WTC11 (cell line): Measurements from ENCODE around the gene CARD9. TPM values are rescaled to one million over a fixed set of nuclear protein-coding genes. Genes with fewer than 3 reads are reported as not detected.

Source experiments
- ATAC-seq: fragments of 200-7000 bp; cut with Tn5 transposase; 2 replicates; pipeline ENCODE4 v1.10.0; 2021; ENCODE audit warnings: mild to moderate bottlenecking, moderate library complexity
- CTCF ChIA-PET: fragments of 300-600 bp; sonication (Branson Sonifier 250); formaldehyde crosslinking; loops from one replicate; lab custom pipeline; 2021; ENCODE audit warnings: antibody characterized with exemption; lab: Charles Lee
- POLR2A ChIA-PET: fragments of 350-600 bp; sonication (Branson Sonifier 250); formaldehyde crosslinking; loops from one replicate; lab custom pipeline; 2021; ENCODE audit warnings: antibody characterized with exemption; lab: Charles Lee
- DNase-seq: peaks from one replicate; pipeline ENCODE4 v3.0.0; 2021; ENCODE audit warnings: low spot score
- H3K27ac Mint-ChIP-seq: 2 replicates; pipeline ENCODE4 v1.8.0; 2021; ENCODE audit warnings: mixed read lengths
- H3K27me3 Mint-ChIP-seq: 2 replicates; pipeline ENCODE4 v1.8.0; 2021; ENCODE audit warnings: low read depth, mild to moderate bottlenecking, moderate library complexity, mixed read lengths
- H3K36me3 Mint-ChIP-seq: 2 replicates; pipeline ENCODE4 v1.8.0; 2021; ENCODE audit warnings: mixed read lengths
- H3K4me1 Mint-ChIP-seq: 2 replicates; pipeline ENCODE4 v1.8.0; 2022; ENCODE audit warnings: mixed read lengths
- H3K4me3 Mint-ChIP-seq: 2 replicates; pipeline ENCODE4 v1.8.0; 2021; ENCODE audit warnings: mild to moderate bottlenecking, moderate library complexity, mixed read lengths
- H3K9me3 Mint-ChIP-seq: 2 replicates; pipeline ENCODE4 v1.8.0; 2021; ENCODE audit warnings: mixed read lengths
- ATF3 ChIP-seq: sonication (generic); formaldehyde crosslinking; conservative IDR thresholded peaks from 2 replicates; pipeline ENCODE4 v1.8.1; 2022; ENCODE audit warnings: mild to moderate bottlenecking, missing genetic modification reagents
- ESRRA ChIP-seq: sonication (generic); formaldehyde crosslinking; IDR thresholded peaks from 2 replicates; pipeline ENCODE4 v1.8.1; 2022; ENCODE audit warnings: mild to moderate bottlenecking, missing genetic modification reagents, borderline replicate concordance
- GRHL2 ChIP-seq: fragments of 250-450 bp; sonication (Bioruptor Pico); IDR thresholded peaks from 2 replicates; pipeline ENCODE4 v1.8.0; 2022; ENCODE audit warnings: mild to moderate bottlenecking, moderate library complexity; ENCODE audit not compliant: insufficient replicate concordance, severe bottlenecking
- MAX ChIP-seq: sonication (generic); formaldehyde crosslinking; IDR thresholded peaks from 2 replicates; pipeline ENCODE4 v1.8.0; 2022; ENCODE audit warnings: mild to moderate bottlenecking, missing genetic modification reagents
- NFATC4 ChIP-seq: fragments of 250-450 bp; sonication (Bioruptor Pico); IDR thresholded peaks from 2 replicates; pipeline ENCODE4 v1.9.0; 2021; ENCODE audit warnings: mild to moderate bottlenecking
- NR2C2 ChIP-seq: sonication (generic); formaldehyde crosslinking; IDR thresholded peaks from 2 replicates; pipeline ENCODE4 v1.8.0; 2022; ENCODE audit warnings: mild to moderate bottlenecking, missing genetic modification reagents
- NR3C1 ChIP-seq: sonication (generic); formaldehyde crosslinking; conservative IDR thresholded peaks from 2 replicates; pipeline ENCODE4 v1.8.1; 2023; ENCODE audit warnings: low read depth, mild to moderate bottlenecking, missing genetic modification reagents
- OVOL2 ChIP-seq: fragments of 250-450 bp; sonication (Bioruptor Pico); IDR thresholded peaks from 2 replicates; pipeline ENCODE4 v1.9.0; 2021; ENCODE audit warnings: mild to moderate bottlenecking, borderline replicate concordance
- TCF7 ChIP-seq: sonication (generic); formaldehyde crosslinking; IDR thresholded peaks from 2 replicates; pipeline ENCODE4 v1.8.0; 2022; ENCODE audit warnings: mild to moderate bottlenecking, low read depth, missing genetic modification reagents, moderate library complexity
- TEAD1 ChIP-seq: sonication (generic); formaldehyde crosslinking; IDR thresholded peaks from 2 replicates; pipeline ENCODE4 v1.8.0; 2022; ENCODE audit warnings: mild to moderate bottlenecking, missing genetic modification reagents
- ZBTB43 ChIP-seq: sonication (generic); formaldehyde crosslinking; IDR thresholded peaks from 2 replicates; pipeline ENCODE4 v1.8.1; 2023; ENCODE audit warnings: mild to moderate bottlenecking, missing genetic modification reagents
- ZNF121 ChIP-seq: sonication (generic); formaldehyde crosslinking; IDR thresholded peaks from 2 replicates; pipeline ENCODE4 v1.8.0; 2023; ENCODE audit warnings: missing genetic modification reagents
- ZNF281 ChIP-seq: sonication (generic); formaldehyde crosslinking; IDR thresholded peaks from 2 replicates; pipeline ENCODE4 v1.8.0; 2023; ENCODE audit warnings: mild to moderate bottlenecking, missing genetic modification reagents
- total RNA-seq: library from RNA; stranded (reverse); gene quantifications from 3 replicates; pipeline ENCODE4 v1.2.3, GENCODE V29; 2021
- TF ChIP-seq, protein P1 (sequence below): sonication (generic); formaldehyde crosslinking; IDR thresholded peaks from 2 replicates; pipeline ENCODE4 v1.8.0; 2023; ENCODE audit warnings: missing genetic modification reagents
- TF ChIP-seq, protein P2 (sequence below): sonication (generic); formaldehyde crosslinking; IDR thresholded peaks from 2 replicates; pipeline ENCODE4 v1.8.1; 2022; ENCODE audit warnings: mild to moderate bottlenecking, moderate library complexity, missing genetic modification reagents
- TF ChIP-seq, protein P3 (sequence below): sonication (generic); formaldehyde crosslinking; IDR thresholded peaks from 2 replicates; pipeline ENCODE4 v1.8.0; 2022; ENCODE audit warnings: mild to moderate bottlenecking, missing genetic modification reagents
- TF ChIP-seq, protein P4 (sequence below): sonication (generic); formaldehyde crosslinking; IDR thresholded peaks from 2 replicates; pipeline ENCODE4 v1.8.1; 2023; ENCODE audit warnings: mild to moderate bottlenecking, missing genetic modification reagents, moderate library complexity

Gene CARD9
- total RNA-seq, 1 experiment from 2014 or later: 0.96 TPM

GRCh38 chr9:136358888-136359287, 14.6 kb downstream of the CARD9 start:
- ChIA-PET POLR2A (no interaction called here), CTCF (interaction anchor here (1.2 kb wide), 1 partner anchor 13 kb away, joined by 3 read pairs; no protein-coding TSS in a partner anchor)
- H3K36me3 Mint-ChIP-seq: no peaks in the 10 kb centered on the region
- H3K4me3 Mint-ChIP-seq: no peak overlapping the region
- no peaks in the 10 kb centered on the region for H3K9me3 Mint-ChIP-seq
- no peak for ATAC-seq
- DNase-seq: no peak
- no peaks in the 10 kb centered on the region for H3K27me3 Mint-ChIP-seq
- H3K27ac Mint-ChIP-seq: no peak overlapping the region
- TF ChIP-seq GRHL2 (CRISPR knock-in tag) (no peak), NFATC4 (no peak), ATF3 (CRISPR knock-in tag) (no peak), ZNF281 (CRISPR knock-in tag) (no peak), ZNF121 (CRISPR knock-in tag) (no peak), ESRRA (CRISPR knock-in tag) (no peak), NR2C2 (CRISPR knock-in tag) (no peak), TEAD1 (CRISPR knock-in tag) (no peak)
- TF ChIP-seq, protein P1, sequence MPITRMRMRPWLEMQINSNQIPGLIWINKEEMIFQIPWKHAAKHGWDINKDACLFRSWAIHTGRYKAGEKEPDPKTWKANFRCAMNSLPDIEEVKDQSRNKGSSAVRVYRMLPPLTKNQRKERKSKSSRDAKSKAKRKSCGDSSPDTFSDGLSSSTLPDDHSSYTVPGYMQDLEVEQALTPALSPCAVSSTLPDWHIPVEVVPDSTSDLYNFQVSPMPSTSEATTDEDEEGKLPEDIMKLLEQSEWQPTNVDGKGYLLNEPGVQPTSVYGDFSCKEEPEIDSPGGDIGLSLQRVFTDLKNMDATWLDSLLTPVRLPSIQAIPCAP: no peak
- H3K4me1 Mint-ChIP-seq: peaks cover 5% of the 10 kb centered on the region

DNA sequence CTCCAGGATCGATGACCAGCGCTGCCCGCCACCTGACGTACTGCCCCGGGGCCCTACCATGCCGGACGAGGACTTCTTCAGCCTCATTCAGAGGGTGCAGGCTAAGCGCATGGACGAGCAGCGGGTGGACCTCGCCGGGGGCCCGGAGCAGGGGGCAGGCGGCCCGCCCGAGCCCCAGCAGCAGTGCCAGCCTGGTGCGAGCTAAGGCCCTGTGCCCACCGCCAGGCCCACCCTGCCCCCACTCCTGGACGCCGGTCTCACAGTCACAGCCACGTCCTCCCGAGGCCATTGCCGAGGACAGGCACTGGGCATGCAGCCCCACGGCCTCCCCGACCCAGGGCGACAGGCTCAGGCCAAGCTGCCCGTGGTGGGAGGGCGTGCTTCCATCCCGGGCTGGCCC, 15.5 kb downstream of the CARD9 start:
- H3K4me1 Mint-ChIP-seq: peaks cover 5% of the 10 kb centered on the region
- no peak overlapping the region for H3K4me3 Mint-ChIP-seq
- ChIA-PET POLR2A (no interaction called here), CTCF (interaction anchor here (1.2 kb wide), 1 partner anchor 12 kb away, joined by 3 read pairs; no protein-coding TSS in a partner anchor)
- no peaks in the 10 kb centered on the region for H3K36me3 Mint-ChIP-seq
- TF ChIP-seq NR3C1 (CRISPR knock-in tag) (no peak), ZBTB43 (CRISPR knock-in tag) (no peak), TCF7 (CRISPR knock-in tag) (no peak), OVOL2 (CRISPR knock-in tag) (no peak), MAX (CRISPR knock-in tag) (no peak)
- TF ChIP-seq, protein P2, sequence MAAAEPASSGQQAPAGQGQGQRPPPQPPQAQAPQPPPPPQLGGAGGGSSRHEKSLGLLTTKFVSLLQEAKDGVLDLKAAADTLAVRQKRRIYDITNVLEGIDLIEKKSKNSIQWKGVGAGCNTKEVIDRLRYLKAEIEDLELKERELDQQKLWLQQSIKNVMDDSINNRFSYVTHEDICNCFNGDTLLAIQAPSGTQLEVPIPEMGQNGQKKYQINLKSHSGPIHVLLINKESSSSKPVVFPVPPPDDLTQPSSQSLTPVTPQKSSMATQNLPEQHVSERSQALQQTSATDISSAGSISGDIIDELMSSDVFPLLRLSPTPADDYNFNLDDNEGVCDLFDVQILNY (CRISPR knock-in tag): no peak
- TF ChIP-seq, protein P3, sequence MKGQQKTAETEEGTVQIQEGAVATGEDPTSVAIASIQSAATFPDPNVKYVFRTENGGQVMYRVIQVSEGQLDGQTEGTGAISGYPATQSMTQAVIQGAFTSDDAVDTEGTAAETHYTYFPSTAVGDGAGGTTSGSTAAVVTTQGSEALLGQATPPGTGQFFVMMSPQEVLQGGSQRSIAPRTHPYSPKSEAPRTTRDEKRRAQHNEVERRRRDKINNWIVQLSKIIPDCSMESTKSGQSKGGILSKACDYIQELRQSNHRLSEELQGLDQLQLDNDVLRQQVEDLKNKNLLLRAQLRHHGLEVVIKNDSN (CRISPR knock-in tag): no peak
- TF ChIP-seq, protein P4, sequence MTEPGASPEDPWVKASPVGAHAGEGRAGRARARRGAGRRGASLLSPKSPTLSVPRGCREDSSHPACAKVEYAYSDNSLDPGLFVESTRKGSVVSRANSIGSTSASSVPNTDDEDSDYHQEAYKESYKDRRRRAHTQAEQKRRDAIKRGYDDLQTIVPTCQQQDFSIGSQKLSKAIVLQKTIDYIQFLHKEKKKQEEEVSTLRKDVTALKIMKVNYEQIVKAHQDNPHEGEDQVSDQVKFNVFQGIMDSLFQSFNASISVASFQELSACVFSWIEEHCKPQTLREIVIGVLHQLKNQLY (CRISPR knock-in tag): no peak
- no peaks in the 10 kb centered on the region for H3K9me3 Mint-ChIP-seq
- DNase-seq: no peak
- no peaks in the 10 kb centered on the region for H3K27me3 Mint-ChIP-seq
- ATAC-seq: no peak
- H3K27ac Mint-ChIP-seq: no peak overlapping the region
